Measurements from ENCODE around the gene NFATC4. TPM values are rescaled to one million over a fixed set of nuclear protein-coding genes. Genes with fewer than 3 reads are reported as not detected.

Gene NFATC4
- total RNA-seq, 1 donor from 2014 or later: 42.4 TPM

DNA sequence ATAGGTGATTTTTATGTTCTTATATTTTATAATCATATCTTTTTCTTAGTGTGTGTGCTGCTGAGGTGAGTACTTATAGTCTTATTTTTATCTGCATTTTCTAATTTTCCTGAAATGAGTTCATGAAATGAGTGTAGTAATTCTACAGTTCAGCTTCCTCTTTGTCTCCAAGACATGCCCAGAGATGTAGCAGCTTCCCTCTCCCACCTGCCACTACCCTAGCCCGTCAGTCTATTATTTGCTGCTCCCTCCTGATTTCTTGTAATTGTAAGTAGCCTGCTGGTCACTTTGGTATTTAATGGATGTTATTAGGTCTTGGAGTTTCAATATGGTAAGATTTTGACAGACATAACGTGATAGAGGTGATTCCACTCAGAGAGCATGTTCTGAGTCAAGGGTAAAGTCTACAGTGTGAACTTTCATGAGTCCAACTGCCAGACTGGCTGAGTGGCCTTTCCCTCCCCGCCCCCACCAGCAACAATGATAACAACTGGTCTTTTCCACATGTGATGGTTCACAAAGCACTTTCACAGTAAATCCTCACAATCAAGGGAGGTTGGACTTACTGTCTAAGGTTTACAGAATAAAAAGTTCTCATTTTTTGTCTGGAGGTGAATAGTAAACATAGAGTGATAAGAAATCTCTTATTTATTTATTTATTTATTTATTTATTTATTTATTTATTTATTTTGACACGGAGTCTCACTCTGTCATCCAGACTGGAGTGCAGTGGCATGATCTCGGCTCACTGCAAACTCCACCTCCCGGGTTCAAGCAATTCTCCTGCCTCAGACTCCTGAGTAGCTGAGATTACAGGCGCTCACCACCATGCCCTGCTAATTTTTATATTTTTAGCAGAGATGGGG, 24.0 kb upstream of the NFATC4 start:
- Mint-ChIP-seq H3K4me3 (ENCODE audit: unreplicated experiment) (no peak overlapping the region), H3K36me3 (ENCODE audit: low read depth, unreplicated experiment) (no peaks in the 10 kb centered on the region), H3K27me3 (ENCODE audit: unreplicated experiment) (peaks cover 12% of the 10 kb centered on the region), H3K4me1 (ENCODE audit: unreplicated experiment) (peaks cover 12% of the 10 kb centered on the region), H3K9me3 (ENCODE audit: unreplicated experiment) (no peaks in the 10 kb centered on the region), H3K27ac (ENCODE audit: unreplicated experiment) (no peak overlapping the region)
- DNase-seq (ENCODE audit: low spot score): no peak
- no peak for TF ChIP-seq CTCF (IDR thresholded peaks at IDR 0.05; ENCODE audit: unreplicated experiment)

DNA sequence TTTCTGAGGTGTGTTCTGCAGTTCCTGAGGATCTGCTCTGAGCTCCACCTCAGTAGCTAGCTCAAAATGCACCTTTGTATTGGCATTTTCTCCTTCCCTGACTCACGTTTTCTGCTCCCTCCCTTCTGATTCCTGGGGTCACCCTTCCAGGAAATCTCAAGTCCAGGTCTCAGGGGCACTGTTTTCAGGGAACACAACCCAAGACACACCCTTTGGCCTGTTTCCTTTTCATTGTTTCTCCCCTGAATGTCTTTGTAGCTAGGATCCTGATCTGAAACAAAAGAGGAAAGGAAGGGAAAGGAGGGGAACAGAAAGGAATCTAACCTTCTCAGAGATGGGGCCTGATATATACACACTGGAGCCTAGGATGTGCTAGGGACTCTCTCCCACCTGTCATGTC, 20.9 kb upstream of the NFATC4 start:
- peaks cover 16% of the 10 kb centered on the region for H3K27me3 Mint-ChIP-seq (ENCODE audit: unreplicated experiment)
- H3K9me3 Mint-ChIP-seq (ENCODE audit: unreplicated experiment): no peaks in the 10 kb centered on the region
- no peaks in the 10 kb centered on the region for H3K36me3 Mint-ChIP-seq (ENCODE audit: low read depth, unreplicated experiment)
- H3K4me1 Mint-ChIP-seq (ENCODE audit: unreplicated experiment): peaks cover 15% of the 10 kb centered on the region
- no peak for TF ChIP-seq CTCF (IDR thresholded peaks at IDR 0.05; ENCODE audit: unreplicated experiment)
- no peak overlapping the region for H3K4me3 Mint-ChIP-seq (ENCODE audit: unreplicated experiment)
- no peak for DNase-seq (ENCODE audit: low spot score)
- no peak overlapping the region for H3K27ac Mint-ChIP-seq (ENCODE audit: unreplicated experiment)

- H3K27me3 Mint-ChIP-seq (ENCODE audit: unreplicated experiment): peaks cover 16% of the 10 kb centered on the region
- no peak for DNase-seq (ENCODE audit: low spot score)
- H3K27ac Mint-ChIP-seq (ENCODE audit: unreplicated experiment): no peak overlapping the region
- H3K4me1 Mint-ChIP-seq (ENCODE audit: unreplicated experiment): peaks cover 16% of the 10 kb centered on the region
- H3K36me3 Mint-ChIP-seq (ENCODE audit: low read depth, unreplicated experiment): no peaks in the 10 kb centered on the region
- no peak overlapping the region for H3K4me3 Mint-ChIP-seq (ENCODE audit: unreplicated experiment)
- TF ChIP-seq CTCF (IDR thresholded peaks at IDR 0.05; ENCODE audit: unreplicated experiment): no peak
- H3K9me3 Mint-ChIP-seq (ENCODE audit: unreplicated experiment): no peaks in the 10 kb centered on the region
These were observed 19.8 kb upstream of the NFATC4 start for GRCh38 chr14:24348186-24348585.

DNA sequence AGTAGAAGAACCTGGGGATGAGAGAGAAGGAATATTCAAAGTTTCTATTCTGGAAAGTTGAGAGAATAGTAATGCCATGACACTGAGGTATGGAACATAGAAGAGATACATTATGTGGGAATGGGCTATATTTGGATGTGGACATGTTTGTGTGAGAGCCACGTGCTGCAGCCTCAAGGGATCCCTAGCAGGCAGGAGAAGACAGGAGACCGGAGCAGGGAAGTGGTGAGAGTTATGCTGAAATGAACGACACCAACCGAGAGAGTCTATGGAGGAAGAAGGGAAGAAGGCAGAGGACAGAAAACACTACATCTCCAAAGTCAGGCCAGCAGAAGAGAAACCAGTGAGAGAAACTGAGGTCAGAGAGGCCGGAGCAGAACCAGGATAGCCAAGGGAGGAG, 18.2 kb upstream of the NFATC4 start:
- peaks cover 17% of the 10 kb centered on the region for H3K27me3 Mint-ChIP-seq (ENCODE audit: unreplicated experiment)
- no peak for TF ChIP-seq CTCF (IDR thresholded peaks at IDR 0.05; ENCODE audit: unreplicated experiment)
- H3K27ac Mint-ChIP-seq (ENCODE audit: unreplicated experiment): no peak overlapping the region

GRCh38 chr14:24351517-24351916, 16.5 kb upstream of the NFATC4 start:
- H3K27ac Mint-ChIP-seq (ENCODE audit: unreplicated experiment): no peak overlapping the region
- DNase-seq (ENCODE audit: low spot score): no peak
- no peaks in the 10 kb centered on the region for H3K9me3 Mint-ChIP-seq (ENCODE audit: unreplicated experiment)
- H3K27me3 Mint-ChIP-seq (ENCODE audit: unreplicated experiment): peaks cover 17% of the 10 kb centered on the region
- no peak for TF ChIP-seq CTCF (IDR thresholded peaks at IDR 0.05; ENCODE audit: unreplicated experiment)
- H3K36me3 Mint-ChIP-seq (ENCODE audit: low read depth, unreplicated experiment): no peaks in the 10 kb centered on the region
- H3K4me3 Mint-ChIP-seq (ENCODE audit: unreplicated experiment): no peak overlapping the region
- peaks cover 16% of the 10 kb centered on the region for H3K4me1 Mint-ChIP-seq (ENCODE audit: unreplicated experiment)

More for the DNA sequence above, 18.2 kb upstream of the NFATC4 start:
- Mint-ChIP-seq H3K9me3 (ENCODE audit: unreplicated experiment) (no peaks in the 10 kb centered on the region), H3K4me3 (ENCODE audit: unreplicated experiment) (no peak overlapping the region), H3K4me1 (ENCODE audit: unreplicated experiment) (peaks cover 19% of the 10 kb centered on the region), H3K36me3 (ENCODE audit: low read depth, unreplicated experiment) (no peaks in the 10 kb centered on the region)
- DNase-seq (ENCODE audit: low spot score): no peak
